NCI-H748 treated with DMSO at 0.1 percent for 48 hours (cell line): ENCODE data around the gene TMC2.

Source experiments
- DNase-seq: peaks from one replicate; lab custom pipeline; 2025; lab: John Stamatoyannopoulos, UW

The TMC2 gene

GRCh38 chr20:2625062-2625461 lies 88.7 kb downstream of the TMC2 start:
- no peak for DNase-seq

- DNase-seq: no peak
These were observed 90.6 kb downstream of the TMC2 start for GRCh38 chr20:2626853-2627541.

GRCh38 chr20:2631228-2631627 lies 94.9 kb downstream of the TMC2 start:
- DNase-seq: no peak

- DNase-seq: no peak
These were observed 97.0 kb downstream of the TMC2 start for GRCh38 chr20:2633381-2633780.

GRCh38 chr20:2637246-2637645 lies 100.9 kb downstream of the TMC2 start:
- no peak for DNase-seq

- no peak for DNase-seq
These were observed 103.9 kb downstream of the TMC2 start for GRCh38 chr20:2640260-2640659.

- DNase-seq: no peak
These were observed 104.5 kb downstream of the TMC2 start for GRCh38 chr20:2640899-2641298.

- DNase-seq: no peak
These were observed 107.3 kb downstream of the TMC2 start for GRCh38 chr20:2643708-2644107.

GRCh38 chr20:2651772-2652723 lies 115.7 kb downstream of the TMC2 start, which contains the start of gene NOP56:
Gene NOP56 (plus strand): TSS chr20:2652632. CDS start chr20:2652661, 29 bp downstream.
- peak; percentile 89 for DNase-seq

GRCh38 chr20:2652724-2653555 lies 116.6 kb downstream of the TMC2 start:
- peak; percentile 35 for DNase-seq

- no peak for DNase-seq
These were observed 117.4 kb downstream of the TMC2 start for GRCh38 chr20:2653556-2654383.

GRCh38 chr20:2654384-2654822 lies 118.0 kb downstream of the TMC2 start:
- DNase-seq: no peak

GRCh38 chr20:2654831-2655230 lies 118.5 kb downstream of the TMC2 start:
- no peak for DNase-seq

GRCh38 chr20:2655331-2656116 lies 119.2 kb downstream of the TMC2 start:
- DNase-seq: no peak

GRCh38 chr20:2656471-2657117 lies 120.2 kb downstream of the TMC2 start:
- no peak for DNase-seq

- DNase-seq: no peak
These were observed 120.9 kb downstream of the TMC2 start for GRCh38 chr20:2657241-2657640.

GRCh38 chr20:2657674-2658073 lies 121.3 kb downstream of the TMC2 start:
- DNase-seq: no peak

GRCh38 chr20:2658414-2659354 lies 122.3 kb downstream of the TMC2 start:
- no peak for DNase-seq

GRCh38 chr20:2659547-2659946 lies 123.2 kb downstream of the TMC2 start:
- DNase-seq: no peak
